Glutamatergic neuron (in vitro differentiated cells): ENCODE data around the gene P2RY6. TPM values are rescaled to one million over a fixed set of nuclear protein-coding genes. Genes with fewer than 3 reads are reported as not detected.

Experiments used
- DNase-seq: peaks from one replicate; pipeline ENCODE4 v3.0.0; 2022
- H3K27ac Mint-ChIP-seq: one replicate; pipeline ENCODE4 v1.8.0; 2020; ENCODE audit warnings: mild to moderate bottlenecking, mixed read lengths, inconsistent platforms; ENCODE audit not compliant: unreplicated experiment
- H3K27me3 Mint-ChIP-seq: one replicate; pipeline ENCODE4 v1.8.0; 2020; ENCODE audit warnings: mild to moderate bottlenecking, moderate library complexity, mixed read lengths, inconsistent platforms; ENCODE audit not compliant: unreplicated experiment
- H3K36me3 Mint-ChIP-seq: one replicate; pipeline ENCODE4 v1.8.0; 2020; ENCODE audit warnings: mild to moderate bottlenecking, mixed read lengths, inconsistent platforms; ENCODE audit not compliant: unreplicated experiment
- H3K4me1 Mint-ChIP-seq: one replicate; pipeline ENCODE4 v1.8.0; 2020; ENCODE audit warnings: mild to moderate bottlenecking, low read depth, mixed read lengths, inconsistent platforms; ENCODE audit not compliant: unreplicated experiment
- H3K4me3 Mint-ChIP-seq: one replicate; pipeline ENCODE4 v1.8.0; 2020; ENCODE audit warnings: mild to moderate bottlenecking, mixed read lengths, inconsistent platforms; ENCODE audit not compliant: unreplicated experiment
- H3K9me3 Mint-ChIP-seq: one replicate; pipeline ENCODE4 v1.8.0; 2020; ENCODE audit warnings: mild to moderate bottlenecking, moderate library complexity, mixed read lengths, inconsistent platforms; ENCODE audit not compliant: unreplicated experiment
- CTCF ChIP-seq: fragments of 200-600 bp; sonication (generic); IDR thresholded peaks from one replicate; pipeline ENCODE4 v1.5.0; 2021; ENCODE audit not compliant: partially characterized antibody, unreplicated experiment
- total RNA-seq: library from RNA; stranded (reverse); fragmentation: NEBNext Ultra II Directional; extraction: Animal tissue kit (Norgen Biotek cat#: 25700); gene quantifications from one replicate; pipeline ENCODE4 v1.2.1, GENCODE V29; 2021; ENCODE audit not compliant: unreplicated experiment

The P2RY6 gene
- total RNA-seq, 1 donor from 2014 or later, result not detected

- Mint-ChIP-seq H3K27me3 (peaks cover 7% of the 10 kb centered on the region), H3K4me1 (peaks cover 9% of the 10 kb centered on the region), H3K27ac (peak overlapping the region; percentile 30), H3K9me3 (peaks cover 10% of the 10 kb centered on the region), H3K36me3 (no peaks in the 10 kb centered on the region), H3K4me3 (peak overlapping the region; percentile 84)
- peak; percentile 98 for DNase-seq
- peak; percentile 83 for TF ChIP-seq CTCF
Observed at GRCh38 chr11:73307323-73308002, 35.3 kb downstream of the P2RY6 start.

GRCh38 chr11:73308003-73308960, 36.1 kb downstream of the P2RY6 start, which contains the start of gene ARHGEF17:
ARHGEF17 (plus strand) TSS chr11:73308276; CDS start chr11:73308639, 363 bp downstream.
- peak within 1 kb of the TSS; percentile 30 for H3K27ac Mint-ChIP-seq
- no peak for TF ChIP-seq CTCF
- H3K36me3 Mint-ChIP-seq, result no peaks in the 10 kb centered on the region
- peak; percentile 76 for DNase-seq
- H3K4me3 Mint-ChIP-seq, result peak within 1 kb of the TSS; percentile 84
- H3K27me3 Mint-ChIP-seq, result peaks cover 8% of the 10 kb centered on the region
- H3K4me1 Mint-ChIP-seq, result peaks cover 11% of the 10 kb centered on the region
- peaks cover 10% of the 10 kb centered on the region for H3K9me3 Mint-ChIP-seq

- DNase-seq, result peak; percentile 51
- H3K4me3 Mint-ChIP-seq, result no peak overlapping the region
- no peak overlapping the region for H3K27ac Mint-ChIP-seq
- no peak for TF ChIP-seq CTCF
- no peaks in the 10 kb centered on the region for H3K36me3 Mint-ChIP-seq
- peaks cover 11% of the 10 kb centered on the region for H3K27me3 Mint-ChIP-seq
- peaks cover 10% of the 10 kb centered on the region for H3K9me3 Mint-ChIP-seq
- H3K4me1 Mint-ChIP-seq, result peaks cover 14% of the 10 kb centered on the region
Observed at GRCh38 chr11:73308961-73309919, 37.1 kb downstream of the P2RY6 start.

GRCh38 chr11:73310076-73310475, 37.9 kb downstream of the P2RY6 start:
- TF ChIP-seq CTCF, result no peak
- H3K27me3 Mint-ChIP-seq, result peaks cover 15% of the 10 kb centered on the region
- no peaks in the 10 kb centered on the region for H3K36me3 Mint-ChIP-seq
- no peak for DNase-seq
- peaks cover 21% of the 10 kb centered on the region for H3K4me1 Mint-ChIP-seq
- H3K4me3 Mint-ChIP-seq, result no peak overlapping the region
- H3K27ac Mint-ChIP-seq, result no peak overlapping the region
- peaks cover 10% of the 10 kb centered on the region for H3K9me3 Mint-ChIP-seq
